ENCODE measurements around the gene HAPLN2. TPM values are rescaled to one million over a fixed set of nuclear protein-coding genes. Genes with fewer than 3 reads are reported as not detected.
"Not testable (repeated sequence)": the region's sequence is repeated elsewhere in the genome, so short reads cannot be mapped to it uniquely, and the experiment has no call there.

HAPLN2 gene
- total and polyA plus RNA-seq, 2 of the 8 experiments (the other 6 are each of a cell fraction or from before 2014, with no cell fraction given), result 0.19 to 0.51 TPM

- not testable (repeated sequence) for H2AK5ac ChIP-seq (ENCODE audit: low read depth, low read length); FAIRE-seq; H3K79me1 ChIP-seq (ENCODE audit: low read depth, low read length); H3K36me3 ChIP-seq (ENCODE audit: control insufficient read depth in 2 of 4, insufficient read depth in 4 of 4, low read length in 3 of 4); H4K5ac ChIP-seq (ENCODE audit: insufficient read length, low read depth, low read length); H3K9me3 ChIP-seq (ENCODE audit: insufficient read depth in 2 of 2, low read depth in 1 of 2, low read length in 1 of 2); H2BK120ac ChIP-seq (replicated peaks; ENCODE audit: low read depth, low read length); H3K4ac ChIP-seq (replicated peaks; ENCODE audit: insufficient read length, low read depth, low read length); H3K23ac ChIP-seq (ENCODE audit: insufficient read length); H3K9ac ChIP-seq (replicated peaks in 1 of 4; ENCODE audit: extremely low read depth in 1 of 4, low read depth in 3 of 4, low read length in 3 of 4); H4K20me1 ChIP-seq (replicated peaks in 1 of 2; ENCODE audit: control insufficient read depth in 1 of 2, insufficient read depth in 2 of 2, low read length in 2 of 2); H2BK20ac ChIP-seq (ENCODE audit: low read length); H4K8ac ChIP-seq (ENCODE audit: extremely low read depth, insufficient read depth, low read length); H3K27ac ChIP-seq (ENCODE audit: low read depth, low read length); H3K14ac ChIP-seq (ENCODE audit: insufficient read length); H3K23me2 ChIP-seq (ENCODE audit: low read depth, low read length); H3K4me2 ChIP-seq (ENCODE audit: insufficient read depth in 1 of 2, low read depth in 2 of 2, low read length in 2 of 2); H3K4me3 ChIP-seq (ENCODE audit: extremely low read depth in 1 of 4, insufficient read depth in 2 of 4, low read depth in 3 of 4, low read length in 4 of 4); H2AFZ ChIP-seq (ENCODE audit: low read length); H2BK5ac ChIP-seq (ENCODE audit: low read depth, low read length); H3K56ac ChIP-seq (replicated peaks; ENCODE audit: insufficient read length, low read depth, low read length); H3K79me2 ChIP-seq (ENCODE audit: control insufficient read depth in 1 of 2, insufficient read depth in 2 of 2, low read length in 2 of 2); H3K4me1 ChIP-seq (replicated peaks in 1 of 4; ENCODE audit: control insufficient read depth in 3 of 4, insufficient read depth in 4 of 4, low read length in 3 of 4); H2BK12ac ChIP-seq (ENCODE audit: low read depth, low read length); H3K18ac ChIP-seq (ENCODE audit: extremely low read depth, low read length); H3K27me3 ChIP-seq (replicated peaks in 1 of 4; ENCODE audit: control insufficient read depth in 3 of 4, extremely low read depth in 1 of 4, insufficient read depth in 3 of 4, low read length in 3 of 4); H4K91ac ChIP-seq (replicated peaks; ENCODE audit: insufficient read length, low read length); DNase-seq (ENCODE audit: low read depth in 1 of 2, low spot score in 2 of 2)
- WGBS, 2 experiments (ENCODE audit: extremely low coverage in 1 of 2, insufficient coverage in 1 of 2, insufficient read length in 1 of 2, insufficient replicate concordance in 2 of 2, low coverage in 1 of 2, low lambda C conversion rate in 2 of 2, missing lambda C conversion rate in 1 of 2), result 88% methylated on average over 7 of the region's 9 CpGs; no CpG with 5 or more reads in 1 of the 2 experiments
- 0 out of 2 replicates have a peak overlapping the region, but pooled peaks have one; percentile 2 for H2BK15ac ChIP-seq (ENCODE audit: low read length)
- ChIA-PET POLR2A (ENCODE audit: partially characterized antibody) (interaction anchor here (0.6 to 1.5 kb wide), 3 partner anchors 11 to 30 kb away, joined by 3 to 4 read pairs (median 4); partner anchors contain the start of gene HAPLN2), CTCF (ENCODE audit: partially characterized antibody) (interaction anchor here (0.7 to 43.0 kb wide), 11 partner anchors 10 to 176 kb away, joined by 3 to 868 read pairs (median 4); partner anchors contain the start of genes BCAN, CRABP2, HAPLN2 and NES)
Observed at GRCh38 chr1:156631152-156631551, 11.9 kb downstream of the HAPLN2 start.

Measured in H1 (cell line).